H1 (cell line): Measurements from ENCODE around the gene SLC6A8. TPM values are rescaled to one million over a fixed set of nuclear protein-coding genes. Genes with fewer than 3 reads are reported as not detected.

ENCODE experiments used
- NANOG ChIP-seq: IDR thresholded peaks from 2 replicates; pipeline ENCODE4 v1.6.1; 2011; ENCODE audit warnings: low read length, low read depth, mild to moderate bottlenecking, inconsistent platforms; ENCODE audit not compliant: insufficient read depth, poor library complexity, severe bottlenecking
- polyA plus RNA-seq, 7 experiments: library from polyadenylated mRNA; depleted of rRNA in 3 of 7; stranded (reverse) in 5 of 7; unstranded in 2 of 7; fragments of >200 nt in 5 of 7; fragments of 200-250 nt in 2 of 7; gene quantifications; 1 replicate in 5 of 7; 2 replicates in 1 of 7; 4 replicates in 1 of 7; pipeline versions ENCODE4 v1.2.1 to v1.2.3, GENCODE V29; 2011 to 2013; ENCODE audit warnings: missing spikeins in 2 of 7, mixed read lengths in 2 of 7
- total RNA-seq: library from RNA; stranded (reverse); fragmentation: NEBNext Ultra II Directional; extraction: Animal tissue kit (Norgen Biotek cat#: 25700); gene quantifications from 2 replicates; pipeline ENCODE4 v1.2.1, GENCODE V29; 2021

The SLC6A8 gene
- total and polyA plus RNA-seq, 2 of the 8 experiments (the other 6 are each of a cell fraction or from before 2014, with no cell fraction given): 87.7 to 94.7 TPM

DNA sequence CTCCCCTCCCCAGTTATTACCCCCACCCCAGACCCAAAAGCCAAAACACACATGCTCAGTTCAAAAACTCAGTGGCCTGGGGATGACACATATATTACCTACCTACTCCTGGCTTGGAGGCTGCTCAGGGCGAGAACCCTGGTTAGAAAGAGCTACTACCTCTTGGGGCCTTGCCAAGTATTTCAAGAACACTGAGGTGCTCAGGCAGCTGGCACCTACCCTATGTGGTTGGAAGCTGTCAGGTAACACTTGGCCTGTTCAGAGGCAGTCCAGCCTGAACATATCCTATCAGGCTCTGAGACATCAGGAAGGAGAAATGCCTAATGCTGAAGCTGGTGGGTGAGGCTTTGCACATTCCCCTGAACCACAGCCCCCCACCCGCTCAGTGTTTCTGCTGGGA lies 31.5 kb downstream of the SLC6A8 start (continued):
- TF ChIP-seq NANOG: no peak
